K562 (cell line): Measurements from ENCODE around the gene CABP2. TPM values are rescaled to one million over a fixed set of nuclear protein-coding genes. Genes with fewer than 3 reads are reported as not detected.

Experiments
- ADNP ChIP-seq: fragments of 200-800 bp; sonication (Bioruptor generic); IDR thresholded peaks from 2 replicates; pipeline ENCODE4 v1.6.1; 2016; ENCODE audit warnings: missing genetic modification characterization, missing compliant biosample characterization
- ARID1B ChIP-seq: fragments of 450-650 bp; IDR thresholded peaks from 2 replicates; pipeline ENCODE4 v1.6.1; 2016; ENCODE audit warnings: antibody characterized with exemption, mild to moderate bottlenecking, inconsistent platforms
- CBX8 ChIP-seq: fragments of 200-600 bp; sonication (generic); IDR thresholded peaks from 2 replicates; pipeline ENCODE4 v1.6.1; 2012; ENCODE audit warnings: borderline replicate concordance, mixed run types, low read depth, mild to moderate bottlenecking, moderate library complexity, mixed read lengths, low read length, control low read depth, inconsistent platforms; ENCODE audit not compliant: poor library complexity, severe bottlenecking; ENCODE audit errors: extremely low read depth
- EZH2 ChIP-seq: IDR thresholded peaks from 2 replicates; pipeline ENCODE4 v1.6.1; 2012; ENCODE audit warnings: low read depth, mild to moderate bottlenecking, inconsistent platforms, low read length, borderline replicate concordance
- MXI1 ChIP-seq: IDR thresholded peaks from 2 replicates; pipeline ENCODE4 v1.6.1; 2011; ENCODE audit warnings: low read depth, mild to moderate bottlenecking, improper control_type of control experiment, low read length
- NFE2L1 ChIP-seq: fragments of 450-650 bp; IDR thresholded peaks from 2 replicates; pipeline ENCODE4 v1.6.1; 2016; ENCODE audit warnings: missing genetic modification characterization, low read depth, mild to moderate bottlenecking, missing compliant biosample characterization, moderate library complexity, borderline replicate concordance
- NFXL1 ChIP-seq: fragments of 450-650 bp; formaldehyde crosslinking; IDR thresholded peaks from 2 replicates; pipeline ENCODE4 v1.4.0; 2021; ENCODE audit warnings: mild to moderate bottlenecking
- PCBP2 ChIP-seq: fragments of 200-400 bp; formaldehyde crosslinking; IDR thresholded peaks from 2 replicates; pipeline ENCODE4 v1.6.1; 2018; ENCODE audit warnings: low read length, low read depth, mild to moderate bottlenecking, moderate library complexity; ENCODE audit not compliant: poor library complexity, severe bottlenecking
- PHTF2 ChIP-seq: fragments of 250-450 bp; sonication (Bioruptor Pico); IDR thresholded peaks from 2 replicates; pipeline ENCODE4 v1.5.0; 2021; ENCODE audit warnings: mild to moderate bottlenecking
- PTRF ChIP-seq: fragments of 450-650 bp; IDR thresholded peaks from 2 replicates; pipeline ENCODE4 v1.6.1; 2016; ENCODE audit warnings: mild to moderate bottlenecking, missing genetic modification characterization, missing compliant biosample characterization
- SMARCE1 ChIP-seq: fragments of 450-650 bp; IDR thresholded peaks from 2 replicates; pipeline ENCODE4 v1.7.1; 2016; ENCODE audit warnings: mild to moderate bottlenecking
- SP2 ChIP-seq: IDR thresholded peaks from 2 replicates; pipeline ENCODE4 v1.6.1; 2011; ENCODE audit warnings: mild to moderate bottlenecking, low read depth, low read length, moderate library complexity; ENCODE audit not compliant: poor library complexity, severe bottlenecking; ENCODE audit errors: extremely low read depth
- SRSF7 ChIP-seq: fragments of 200-400 bp; formaldehyde crosslinking; optimal IDR thresholded peaks from 2 replicates; pipeline ENCODE3; 2017; ENCODE audit warnings: mild to moderate bottlenecking, low read depth, low read length
- TCF7 ChIP-seq: sonication (generic); IDR thresholded peaks from 2 replicates; pipeline ENCODE4 v1.6.1; 2016; ENCODE audit warnings: antibody characterized with exemption, borderline replicate concordance
- TEAD4 ChIP-seq, 2 experiments: sonication (generic) in 1 of 2; formaldehyde crosslinking in 1 of 2; IDR thresholded peaks; 2 replicates each; pipeline versions ENCODE4 v1.6.1 to v1.8.0; 2012 to 2022; ENCODE audit warnings: borderline replicate concordance in 1 of 2, inconsistent platforms in 1 of 2, low read length in 1 of 2, mild to moderate bottlenecking in 1 of 2, missing genetic modification reagents in 1 of 2
- ZBTB17 ChIP-seq: fragments of 450-650 bp; formaldehyde crosslinking; IDR thresholded peaks from 2 replicates; pipeline ENCODE4 v1.4.0; 2020; ENCODE audit warnings: mild to moderate bottlenecking
- ZFX ChIP-seq: sonication (generic); formaldehyde crosslinking; IDR thresholded peaks from 2 replicates; pipeline ENCODE4 v1.8.0; 2022; ENCODE audit warnings: mild to moderate bottlenecking, missing genetic modification reagents, moderate library complexity
- ZNF212 ChIP-seq: fragments of 450-650 bp; formaldehyde crosslinking; IDR thresholded peaks from 2 replicates; pipeline ENCODE4 v1.4.0; 2020; ENCODE audit warnings: mild to moderate bottlenecking
- ZNF23 ChIP-seq: fragments of 250-450 bp; sonication (Bioruptor Pico); IDR thresholded peaks from 2 replicates; pipeline ENCODE4 v1.4.0; 2020; ENCODE audit warnings: mild to moderate bottlenecking
- ZNF274 ChIP-seq: IDR thresholded peaks from 2 replicates; pipeline ENCODE4 v1.6.1; 2011; ENCODE audit warnings: low read depth, mild to moderate bottlenecking, low read length, moderate library complexity, borderline replicate concordance
- ZNF586 ChIP-seq: fragments of 450-650 bp; formaldehyde crosslinking; conservative IDR thresholded peaks from 2 replicates; pipeline ENCODE4 v1.4.0; 2020; ENCODE audit warnings: mild to moderate bottlenecking, moderate library complexity
- polyA plus RNA-seq, 8 experiments: library from polyadenylated mRNA; depleted of rRNA in 4 of 8; stranded (reverse) in 5 of 8; unstranded in 3 of 8; fragments of >200 nt; fragmentation: Nextera tagmentation in 2 of 8; fragmentation: Illumina TruSeq in 1 of 8; extraction: Ambion mirVana in 2 of 8; extraction: Trizol in 1 of 8; gene quantifications; 2 replicates each; pipeline versions ENCODE4 v1.2.1 to v1.2.3, GENCODE V29; 2011 to 2014; ENCODE audit warnings: inconsistent platforms in 1 of 8, missing spikeins in 1 of 8
- total RNA-seq, 7 experiments: library from RNA; depleted of rRNA in 6 of 7; stranded (reverse); fragments of >200 nt in 6 of 7; fragmentation: Illumina TruSeq in 2 of 7; extraction: Trizol in 2 of 7; gene quantifications; 2 replicates each; pipeline versions ENCODE4 v1.2.1 to v1.2.3, GENCODE V29; 2011 to 2021; ENCODE audit warnings: low replicate concordance in 1 of 7
- TF ChIP-seq, protein P1 (sequence below): fragments of 450-650 bp; formaldehyde crosslinking; IDR thresholded peaks from 2 replicates; pipeline ENCODE4 v1.4.0; 2022; ENCODE audit warnings: missing genetic modification characterization
- TF ChIP-seq, protein P2 (sequence below): fragments of 250-450 bp; sonication (Bioruptor Pico); IDR thresholded peaks from 2 replicates; pipeline ENCODE4 v1.5.0; 2021
- TF ChIP-seq, protein P3 (sequence below), 3 experiments: fragments of 200-800 bp in 1 of 3; sonication (Bioruptor generic) in 1 of 3; sonication (generic) in 1 of 3; formaldehyde crosslinking in 1 of 3; IDR thresholded peaks; 2 replicates each; pipeline versions ENCODE4 v1.6.1 to v1.8.0; 2016 to 2022; ENCODE audit warnings: mild to moderate bottlenecking in 2 of 3, missing compliant biosample characterization in 2 of 3, missing genetic modification characterization in 2 of 3, missing genetic modification reagents in 1 of 3

CABP2 gene
- total and polyA plus RNA-seq, 9 of the 15 experiments (the other 6 are each of a cell fraction or from before 2014, with no cell fraction given), result not detected

DNA sequence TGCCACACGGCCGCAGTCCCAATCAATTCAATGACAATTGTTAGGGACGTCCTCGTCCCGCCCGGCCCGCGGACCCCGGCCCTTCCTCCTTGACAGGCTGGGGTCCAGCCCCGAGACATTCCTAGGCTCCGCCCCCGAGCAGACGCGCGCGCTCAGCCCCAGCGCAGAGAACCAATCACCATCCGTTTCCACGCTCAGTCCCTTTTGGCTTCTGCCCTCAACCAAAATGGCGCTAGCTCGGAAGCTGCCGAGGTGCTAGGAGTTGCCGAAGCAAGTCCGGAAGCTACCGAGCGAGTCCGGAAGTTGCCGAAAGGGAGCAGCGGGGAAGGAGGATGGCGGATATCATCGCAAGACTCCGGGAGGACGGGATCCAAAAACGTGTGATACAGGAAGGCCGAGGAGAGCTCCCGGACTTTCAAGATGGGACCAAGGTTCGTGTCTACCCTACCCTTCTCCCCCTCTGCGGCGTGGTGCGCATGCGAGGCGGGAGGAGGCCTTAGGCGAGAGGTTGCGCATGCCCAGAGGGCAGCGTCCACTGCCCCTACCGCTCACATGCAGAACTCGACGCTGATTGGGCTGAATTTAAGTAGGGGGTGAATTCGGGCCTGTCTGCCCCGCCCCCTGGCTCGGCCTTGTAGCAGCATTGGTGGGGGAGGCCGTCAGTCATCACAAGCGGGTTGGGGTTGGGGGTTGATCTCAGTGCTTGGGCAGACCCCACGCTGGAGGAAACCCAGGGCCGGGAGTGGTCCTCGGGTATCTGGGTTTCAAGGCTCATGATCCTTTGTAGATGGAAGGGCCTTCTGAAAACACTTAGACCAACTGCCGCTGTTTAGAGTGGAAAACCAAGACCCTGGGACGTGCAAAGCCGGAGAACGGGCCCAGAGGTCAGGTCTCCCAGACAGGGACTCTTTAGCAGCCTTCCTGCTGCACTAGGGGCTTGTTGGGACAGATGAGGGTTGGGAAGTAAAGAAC is 40.1 kb downstream of the CABP2 start, which contains the start of gene AIP (continued):
- TF ChIP-seq, protein P1, sequence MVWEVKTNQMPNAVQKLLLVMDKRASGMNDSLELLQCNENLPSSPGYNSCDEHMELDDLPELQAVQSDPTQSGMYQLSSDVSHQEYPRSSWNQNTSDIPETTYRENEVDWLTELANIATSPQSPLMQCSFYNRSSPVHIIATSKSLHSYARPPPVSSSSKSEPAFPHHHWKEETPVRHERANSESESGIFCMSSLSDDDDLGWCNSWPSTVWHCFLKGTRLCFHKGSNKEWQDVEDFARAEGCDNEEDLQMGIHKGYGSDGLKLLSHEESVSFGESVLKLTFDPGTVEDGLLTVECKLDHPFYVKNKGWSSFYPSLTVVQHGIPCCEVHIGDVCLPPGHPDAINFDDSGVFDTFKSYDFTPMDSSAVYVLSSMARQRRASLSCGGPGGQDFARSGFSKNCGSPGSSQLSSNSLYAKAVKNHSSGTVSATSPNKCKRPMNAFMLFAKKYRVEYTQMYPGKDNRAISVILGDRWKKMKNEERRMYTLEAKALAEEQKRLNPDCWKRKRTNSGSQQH (CRISPR knock-in tag), result no peak
- TF ChIP-seq ZNF212 (CRISPR knock-in tag), result no peak
- TF ChIP-seq CBX8, result no peak
- no peak for TF ChIP-seq ARID1B
- TF ChIP-seq PCBP2, result no peak
- TF ChIP-seq ZNF274, result no peak
- TF ChIP-seq ADNP (tag), result no peak
- TF ChIP-seq NFXL1, result no peak
- TF ChIP-seq, protein P2, sequence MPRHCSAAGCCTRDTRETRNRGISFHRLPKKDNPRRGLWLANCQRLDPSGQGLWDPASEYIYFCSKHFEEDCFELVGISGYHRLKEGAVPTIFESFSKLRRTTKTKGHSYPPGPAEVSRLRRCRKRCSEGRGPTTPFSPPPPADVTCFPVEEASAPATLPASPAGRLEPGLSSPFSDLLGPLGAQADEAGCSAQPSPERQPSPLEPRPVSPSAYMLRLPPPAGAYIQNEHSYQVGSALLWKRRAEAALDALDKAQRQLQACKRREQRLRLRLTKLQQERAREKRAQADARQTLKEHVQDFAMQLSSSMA (CRISPR knock-in tag), result no peak
- no peak for TF ChIP-seq EZH2
- TF ChIP-seq SMARCE1, result 0 out of 2 replicates have a peak, but pooled peaks have one; percentile 5
- TF ChIP-seq PHTF2 (CRISPR knock-in tag), result no peak
- no peak for TF ChIP-seq PTRF (tag)
- TF ChIP-seq, protein P3, sequence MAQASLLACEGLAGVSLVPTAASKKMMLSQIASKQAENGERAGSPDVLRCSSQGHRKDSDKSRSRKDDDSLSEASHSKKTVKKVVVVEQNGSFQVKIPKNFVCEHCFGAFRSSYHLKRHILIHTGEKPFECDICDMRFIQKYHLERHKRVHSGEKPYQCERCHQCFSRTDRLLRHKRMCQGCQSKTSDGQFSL (CRISPR knock-in tag; IDR thresholded peaks at IDR 0.05), result peak; percentile 95
- TF ChIP-seq, protein P3 (tag; IDR thresholded peaks at IDR 0.05), result no peak
- TF ChIP-seq TCF7, result 0 out of 2 replicates have a peak, but pooled peaks have one; percentile 37
- 0 out of 2 replicates have a peak, but pooled peaks have one; percentile 35 for TF ChIP-seq TEAD4 (IDR thresholded peaks at IDR 0.05; ENCODE audit: low read length)
- TF ChIP-seq TEAD4 (CRISPR knock-in tag; IDR thresholded peaks at IDR 0.05; ENCODE audit: borderline replicate concordance), result peak; percentile 95; the same call in 1 of the 2 replicates
- no peak for TF ChIP-seq ZNF586 (CRISPR knock-in tag)
- no peak for TF ChIP-seq NFE2L1 (tag)
- TF ChIP-seq MXI1, result no peak
- TF ChIP-seq SRSF7, result no peak
- peak; percentile 74 for TF ChIP-seq ZFX (CRISPR knock-in tag)
- peak; percentile 88; the same call in 1 of the 2 replicates for TF ChIP-seq ZBTB17 (CRISPR knock-in tag)
- TF ChIP-seq SP2, result peak; percentile 60
- TF ChIP-seq ZNF23 (CRISPR knock-in tag), result no peak
